ENCODE data around the gene LMO7.

DNA sequence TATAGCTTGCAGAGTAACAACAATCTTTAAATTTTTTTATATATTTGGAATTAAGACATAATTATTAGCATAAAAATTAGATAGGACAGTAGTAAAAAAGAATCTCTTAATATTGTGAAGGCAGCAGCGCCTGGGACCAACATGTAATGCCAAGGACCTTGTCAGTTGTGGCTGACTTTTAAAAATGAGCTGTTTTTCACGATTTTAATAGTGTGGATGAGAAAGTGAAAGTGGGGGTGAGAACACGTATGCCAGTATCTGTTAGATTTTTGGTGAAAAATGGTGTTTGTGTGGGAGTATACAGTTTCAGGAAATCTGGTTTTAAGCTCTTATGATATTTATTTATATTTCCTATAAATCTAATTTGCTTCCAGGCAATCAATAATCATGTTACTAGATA is 125.2 kb downstream of the LMO7 start:
- no peak for TF ChIP-seq POLR2A (IDR thresholded peaks at IDR 0.05)
- TF ChIP-seq, protein P1, sequence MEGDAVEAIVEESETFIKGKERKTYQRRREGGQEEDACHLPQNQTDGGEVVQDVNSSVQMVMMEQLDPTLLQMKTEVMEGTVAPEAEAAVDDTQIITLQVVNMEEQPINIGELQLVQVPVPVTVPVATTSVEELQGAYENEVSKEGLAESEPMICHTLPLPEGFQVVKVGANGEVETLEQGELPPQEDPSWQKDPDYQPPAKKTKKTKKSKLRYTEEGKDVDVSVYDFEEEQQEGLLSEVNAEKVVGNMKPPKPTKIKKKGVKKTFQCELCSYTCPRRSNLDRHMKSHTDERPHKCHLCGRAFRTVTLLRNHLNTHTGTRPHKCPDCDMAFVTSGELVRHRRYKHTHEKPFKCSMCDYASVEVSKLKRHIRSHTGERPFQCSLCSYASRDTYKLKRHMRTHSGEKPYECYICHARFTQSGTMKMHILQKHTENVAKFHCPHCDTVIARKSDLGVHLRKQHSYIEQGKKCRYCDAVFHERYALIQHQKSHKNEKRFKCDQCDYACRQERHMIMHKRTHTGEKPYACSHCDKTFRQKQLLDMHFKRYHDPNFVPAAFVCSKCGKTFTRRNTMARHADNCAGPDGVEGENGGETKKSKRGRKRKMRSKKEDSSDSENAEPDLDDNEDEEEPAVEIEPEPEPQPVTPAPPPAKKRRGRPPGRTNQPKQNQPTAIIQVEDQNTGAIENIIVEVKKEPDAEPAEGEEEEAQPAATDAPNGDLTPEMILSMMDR (IDR thresholded peaks at IDR 0.05 in 8 of 11, conservative IDR thresholded peaks at IDR 0.05 in 3 of 11) = no peak

All from spleen (tissue), 7 donors.